ENCODE results near the gene PGAM1. TPM values are rescaled to one million over a fixed set of nuclear protein-coding genes. Genes with fewer than 3 reads are reported as not detected.
"Not testable (repeated sequence)": the region's sequence is repeated elsewhere in the genome, so short reads cannot be mapped to it uniquely, and the experiment has no call there.

PGAM1 gene
- total RNA-seq, 1 donor from 2014 or later: 356 TPM

GRCh38 chr10:97411406-97411805, 14.6 kb upstream of the PGAM1 start:
- H3K4me3 ChIP-seq (ENCODE audit: low read depth, low read length): no peak overlapping the region
- no peak for TF ChIP-seq CTCF (IDR thresholded peaks at IDR 0.05; ENCODE audit: insufficient read depth, low read length, poor library complexity, severe bottlenecking)
- no peak for DNase-seq (ENCODE audit: low read depth)
- no peaks in the 10 kb centered on the region for H3K36me3 ChIP-seq (ENCODE audit: control insufficient read depth, insufficient read depth, low read length)
- H3K27me3 ChIP-seq (ENCODE audit: control insufficient read depth, insufficient read depth, low read length): no peaks in the 10 kb centered on the region

- Histone ChIP-seq H3K27me3 (ENCODE audit: control insufficient read depth, insufficient read depth, low read length) (no peaks in the 10 kb centered on the region), H3K36me3 (ENCODE audit: control insufficient read depth, insufficient read depth, low read length) (no peaks in the 10 kb centered on the region), H3K4me3 (ENCODE audit: low read depth, low read length) (no peak overlapping the region)
- no peak for TF ChIP-seq CTCF (IDR thresholded peaks at IDR 0.05; ENCODE audit: insufficient read depth, low read length, poor library complexity, severe bottlenecking)
- no peak for DNase-seq (ENCODE audit: low read depth)
Observed at GRCh38 chr10:97412891-97413304, 13.1 kb upstream of the PGAM1 start.

GRCh38 chr10:97416565-97416964, 9.4 kb upstream of the PGAM1 start:
- Histone ChIP-seq H3K36me3 (ENCODE audit: control insufficient read depth, insufficient read depth, low read length) (no peaks in the 10 kb centered on the region), H3K27me3 (ENCODE audit: control insufficient read depth, insufficient read depth, low read length) (no peaks in the 10 kb centered on the region), H3K4me3 (ENCODE audit: low read depth, low read length) (no peak overlapping the region)
- DNase-seq (ENCODE audit: low read depth): no peak
- no peak for TF ChIP-seq CTCF (IDR thresholded peaks at IDR 0.05; ENCODE audit: insufficient read depth, low read length, poor library complexity, severe bottlenecking)

- not testable (repeated sequence) for H3K36me3 ChIP-seq (ENCODE audit: control insufficient read depth, insufficient read depth, low read length); H3K27me3 ChIP-seq (ENCODE audit: control insufficient read depth, insufficient read depth, low read length); DNase-seq (ENCODE audit: low read depth); H3K4me3 ChIP-seq (ENCODE audit: low read depth, low read length)
Observed at GRCh38 chr10:97423757-97424098, 2.3 kb upstream of the PGAM1 start.

GRCh38 chr10:97426776-97427570, 982 bp downstream of the PGAM1 start:
- no peak for DNase-seq (ENCODE audit: low read depth)
- no peaks in the 10 kb centered on the region for H3K36me3 ChIP-seq (ENCODE audit: control insufficient read depth, insufficient read depth, low read length)
- no peaks in the 10 kb centered on the region for H3K27me3 ChIP-seq (ENCODE audit: control insufficient read depth, insufficient read depth, low read length)
- no peak for TF ChIP-seq CTCF (IDR thresholded peaks at IDR 0.05; ENCODE audit: insufficient read depth, low read length, poor library complexity, severe bottlenecking)
- H3K4me3 ChIP-seq (ENCODE audit: low read depth, low read length): peak overlapping the region; percentile 70

- Histone ChIP-seq H3K4me3 (ENCODE audit: low read depth, low read length) (peak overlapping the region; percentile 70), H3K27me3 (ENCODE audit: control insufficient read depth, insufficient read depth, low read length) (no peaks in the 10 kb centered on the region), H3K36me3 (ENCODE audit: control insufficient read depth, insufficient read depth, low read length) (no peaks in the 10 kb centered on the region)
- no peak for TF ChIP-seq CTCF (IDR thresholded peaks at IDR 0.05; ENCODE audit: insufficient read depth, low read length, poor library complexity, severe bottlenecking)
- DNase-seq (ENCODE audit: low read depth): no peak
Observed at GRCh38 chr10:97427571-97428179, 1.7 kb downstream of the PGAM1 start.
